Measurements from ENCODE around the gene APPL1. TPM values are rescaled to one million over a fixed set of nuclear protein-coding genes. Genes with fewer than 3 reads are reported as not detected.
"Not testable (repeated sequence)": the region's sequence is repeated elsewhere in the genome, so short reads cannot be mapped to it uniquely, and the experiment has no call there.

APPL1 gene
- total and polyA plus RNA-seq, 2 of the 13 experiments (the other 11 are each of a cell fraction or from before 2014, with no cell fraction given): 14.3 to 29.0 TPM

DNA sequence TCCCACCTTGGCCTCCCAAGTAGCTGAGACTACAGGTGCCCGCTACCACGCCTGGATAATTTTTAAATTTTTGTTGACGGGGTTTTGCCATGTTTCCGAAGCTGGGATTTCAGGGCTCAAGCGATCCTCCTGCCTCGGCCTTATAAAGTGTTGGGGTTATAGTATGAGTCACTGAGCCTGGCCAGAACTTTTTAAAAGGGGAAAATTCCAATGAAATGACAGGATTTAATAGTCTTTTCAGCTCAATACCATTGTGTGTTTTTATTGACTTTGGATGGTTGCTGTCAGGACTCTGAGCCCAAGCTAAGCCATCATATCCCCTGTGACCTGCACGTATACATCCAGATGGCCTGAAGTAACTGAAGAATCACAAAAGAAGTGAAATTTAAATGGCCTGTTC, 76.0 kb downstream of the APPL1 start:
- H3K36me3 ChIP-seq (replicated peaks in 1 of 2; ENCODE audit: control insufficient read depth in 1 of 2, insufficient read depth in 2 of 2, low read length in 2 of 2); H3K9me3 ChIP-seq (ENCODE audit: low read length); H3K9ac ChIP-seq (ENCODE audit: insufficient read depth, low read depth, low read length); H3K27ac ChIP-seq (ENCODE audit: extremely low read length, insufficient read depth, low read length); CTCF ChIA-PET (ENCODE audit: low intra/inter-chr PET ratio, low total read pairs); BruUV-seq (replicated peaks); ATAC-seq; in situ Hi-C loops (cut with HindIII; ENCODE audit: extremely low pct_ligation_motif_present, low pct_unique_long_range_greater_than_20kb); FAIRE-seq; intact Hi-C loops (cut with micrococcal nuclease; ENCODE audit: unreplicated experiment); H2AFZ ChIP-seq (ENCODE audit: low read length); H4K20me1 ChIP-seq (ENCODE audit: insufficient read depth, low read length); H3K27me3 ChIP-seq (ENCODE audit: control insufficient read depth in 1 of 2, insufficient read depth in 2 of 2, low read length in 2 of 2); POLR2A ChIA-PET; H3K79me2 ChIP-seq (ENCODE audit: insufficient read depth, low read length): not testable (repeated sequence)
- Histone ChIP-seq H3K4me2 (ENCODE audit: low read depth, low read length) (peak overlapping the region; percentile 45; the same call in 1 of the 2 replicates), H3K4me3 (replicated peaks in 1 of 3; ENCODE audit: insufficient read depth in 1 of 3, low read depth in 2 of 3, low read length in 3 of 3) (peak overlapping the region in 1 of 3 experiments; percentile 6; a peak in 1 of 6 replicates), H3K4me1 (ENCODE audit: insufficient read depth, low read length) (peaks cover 14% of the 10 kb centered on the region)
- DNase-seq (ENCODE audit: low spot score): peak; percentile 5
- 58% methylated on average over 7 of the region's 7 CpGs for WGBS (ENCODE audit: low lambda C conversion rate)

DNA sequence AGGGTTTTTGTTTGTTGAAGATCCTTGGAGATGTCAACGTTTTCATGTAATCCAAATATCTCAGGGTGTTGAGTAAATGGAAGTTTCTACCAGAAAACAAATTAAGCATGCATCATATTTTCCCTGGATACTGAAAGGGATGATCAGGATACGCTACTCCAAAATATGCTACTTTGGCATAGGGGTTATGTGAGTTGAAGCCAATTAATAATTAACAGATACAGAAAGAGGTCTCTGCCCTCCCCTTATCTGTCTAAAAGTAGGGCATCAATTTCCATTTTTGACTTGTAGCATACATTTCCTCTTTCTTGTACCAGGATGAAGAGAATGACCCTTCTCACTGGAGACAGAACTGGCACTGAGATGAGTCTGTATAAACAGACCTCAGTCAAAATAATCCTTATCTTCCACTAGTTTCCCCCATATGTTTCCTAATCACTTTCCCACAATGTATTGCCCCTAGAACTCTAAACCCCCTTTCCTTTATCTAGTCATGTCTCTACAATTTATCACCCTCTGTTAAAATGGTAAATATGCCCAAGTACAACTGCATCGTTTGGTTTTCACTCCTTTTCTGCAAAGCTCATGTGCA, 82.3 kb downstream of the APPL1 start:
- TF ChIP-seq, protein P1, sequence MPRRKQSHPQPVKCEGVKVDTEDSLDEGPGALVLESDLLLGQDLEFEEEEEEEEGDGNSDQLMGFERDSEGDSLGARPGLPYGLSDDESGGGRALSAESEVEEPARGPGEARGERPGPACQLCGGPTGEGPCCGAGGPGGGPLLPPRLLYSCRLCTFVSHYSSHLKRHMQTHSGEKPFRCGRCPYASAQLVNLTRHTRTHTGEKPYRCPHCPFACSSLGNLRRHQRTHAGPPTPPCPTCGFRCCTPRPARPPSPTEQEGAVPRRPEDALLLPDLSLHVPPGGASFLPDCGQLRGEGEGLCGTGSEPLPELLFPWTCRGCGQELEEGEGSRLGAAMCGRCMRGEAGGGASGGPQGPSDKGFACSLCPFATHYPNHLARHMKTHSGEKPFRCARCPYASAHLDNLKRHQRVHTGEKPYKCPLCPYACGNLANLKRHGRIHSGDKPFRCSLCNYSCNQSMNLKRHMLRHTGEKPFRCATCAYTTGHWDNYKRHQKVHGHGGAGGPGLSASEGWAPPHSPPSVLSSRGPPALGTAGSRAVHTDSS (CRISPR knock-in tag; conservative IDR thresholded peaks at IDR 0.05): no peak
- TF ChIP-seq ZNF205 (CRISPR knock-in tag; IDR thresholded peaks at IDR 0.05): no peak
- no peak for TF ChIP-seq HES4 (CRISPR knock-in tag; IDR thresholded peaks at IDR 0.05; ENCODE audit: borderline replicate concordance)
- no peak for TF ChIP-seq GLI4 (CRISPR knock-in tag; IDR thresholded peaks at IDR 0.05; ENCODE audit: borderline replicate concordance)
- TF ChIP-seq NFIB (CRISPR knock-in tag; IDR thresholded peaks at IDR 0.05; ENCODE audit: borderline replicate concordance): no peak
- TF ChIP-seq SCMH1 (CRISPR knock-in tag; IDR thresholded peaks at IDR 0.05; ENCODE audit: borderline replicate concordance): no peak
- TF ChIP-seq, protein P2, sequence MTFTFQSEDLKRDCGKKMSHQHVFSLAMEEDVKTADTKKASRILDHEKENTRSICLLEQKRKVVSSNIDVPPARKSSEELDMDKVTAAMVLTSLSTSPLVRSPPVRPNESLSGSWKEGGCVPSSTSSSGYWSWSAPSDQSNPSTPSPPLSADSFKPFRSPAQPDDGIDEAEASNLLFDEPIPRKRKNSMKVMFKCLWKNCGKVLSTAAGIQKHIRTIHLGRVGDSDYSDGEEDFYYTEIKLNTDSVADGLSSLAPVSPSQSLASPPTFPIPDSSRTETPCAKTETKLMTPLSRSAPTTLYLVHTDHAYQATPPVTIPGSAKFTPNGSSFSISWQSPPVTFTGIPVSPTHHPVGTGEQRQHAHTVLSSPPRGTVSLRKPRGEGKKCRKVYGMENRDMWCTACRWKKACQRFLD (CRISPR knock-in tag; IDR thresholded peaks at IDR 0.05; ENCODE audit: borderline replicate concordance): no peak
- no peak for TF ChIP-seq RARA (CRISPR knock-in tag; IDR thresholded peaks at IDR 0.05)
- TF ChIP-seq ZNF577 (CRISPR knock-in tag; IDR thresholded peaks at IDR 0.05; ENCODE audit: borderline replicate concordance, low read depth): no peak
- BruUV-seq (replicated peaks): no TSS peak
- intact Hi-C loops (cut with micrococcal nuclease; ENCODE audit: unreplicated experiment) (no loop called here), in situ Hi-C loops (cut with HindIII; ENCODE audit: extremely low pct_ligation_motif_present, low pct_unique_long_range_greater_than_20kb) (no loop called here)
- DNase-seq (ENCODE audit: low spot score) (no peak), FAIRE-seq (no peak), ATAC-seq (no peak)
- ChIA-PET CTCF (ENCODE audit: low intra/inter-chr PET ratio, low total read pairs) (no interaction called here), POLR2A (no interaction called here)
- no peak overlapping the region for H2AFZ ChIP-seq (ENCODE audit: low read length)
- 1% methylated on average over 3 of the region's 3 CpGs for WGBS (ENCODE audit: low lambda C conversion rate)
- H3K27ac ChIP-seq (ENCODE audit: extremely low read length, insufficient read depth, low read length): no peak overlapping the region
- no peak overlapping the region for H3K4me3 ChIP-seq (replicated peaks in 1 of 3; ENCODE audit: insufficient read depth in 1 of 3, low read depth in 2 of 3, low read length in 3 of 3)
- H3K36me3 ChIP-seq (replicated peaks in 1 of 2; ENCODE audit: control insufficient read depth in 1 of 2, insufficient read depth in 2 of 2, low read length in 2 of 2): no peaks in the 10 kb centered on the region
- H3K27me3 ChIP-seq (ENCODE audit: control insufficient read depth in 1 of 2, insufficient read depth in 2 of 2, low read length in 2 of 2): no peaks in the 10 kb centered on the region
- H4K20me1 ChIP-seq (ENCODE audit: insufficient read depth, low read length): no peaks in the 10 kb centered on the region
- H3K9me3 ChIP-seq (ENCODE audit: low read length): no peaks in the 10 kb centered on the region
- H3K9ac ChIP-seq (ENCODE audit: insufficient read depth, low read depth, low read length): no peak overlapping the region
- no peaks in the 10 kb centered on the region for H3K79me2 ChIP-seq (ENCODE audit: insufficient read depth, low read length)
- H3K4me2 ChIP-seq (ENCODE audit: low read depth, low read length): no peak overlapping the region
- H3K4me1 ChIP-seq (ENCODE audit: insufficient read depth, low read length): peaks cover 8% of the 10 kb centered on the region

Measured in HepG2 (cell line).